PC-9 (cell line): Measurements from ENCODE around the gene CDH10. TPM values are rescaled to one million over a fixed set of nuclear protein-coding genes. Genes with fewer than 3 reads are reported as not detected.

Experiments used
- BruUV-seq: library from RNA; stranded (reverse); fragments of 400-500 nt; replicated peaks from 2 replicates; lab custom pipeline; 2021; lab: Mats Ljungman, UMichigan
- CTCF ChIA-PET: fragments of 300-600 bp; sonication (Branson Sonifier 250); formaldehyde crosslinking; loops from one replicate; lab custom pipeline; 2022; ENCODE audit warnings: antibody characterized with exemption; lab: Charles Lee
- POLR2A ChIA-PET: fragments of 300-600 bp; sonication (Branson Sonifier 250); formaldehyde crosslinking; loops from one replicate; lab custom pipeline; 2022; ENCODE audit warnings: antibody characterized with exemption; ENCODE audit not compliant: unreplicated experiment; lab: Charles Lee
- DNase-seq, 2 experiments: peaks; one replicate each; pipeline versions ENCODE4 v3.0.0 to v3.0.0-alpha.2; 2015 to 2022; ENCODE audit warnings: mixed read lengths in 1 of 2
- H2AFZ ChIP-seq: fragments of 200-600 bp; sonication (generic); 2 replicates; pipeline ENCODE4 v1.8.1; 2017; ENCODE audit warnings: antibody characterized with exemption
- H3F3A ChIP-seq: fragments of 200-600 bp; sonication (generic); 2 replicates; pipeline ENCODE4 v1.8.1; 2017; ENCODE audit warnings: antibody characterized with exemption, mild to moderate bottlenecking, low read depth; ENCODE audit not compliant: insufficient read depth
- H3K27ac ChIP-seq: fragments of 200-600 bp; sonication (generic); 2 replicates; pipeline ENCODE4 v1.6.1; 2016; ENCODE audit warnings: mixed run types
- H3K27me3 ChIP-seq: fragments of 200-600 bp; sonication (generic); 2 replicates; pipeline ENCODE4 v1.6.1; 2016; ENCODE audit warnings: low read depth, mixed run types; ENCODE audit not compliant: insufficient read depth
- H3K36me3 ChIP-seq: fragments of 200-600 bp; sonication (generic); 2 replicates; pipeline ENCODE4 v1.6.1; 2016; ENCODE audit warnings: low read depth, mixed run types
- H3K4me1 ChIP-seq: fragments of 200-600 bp; sonication (generic); replicated peaks from 2 replicates; pipeline ENCODE4 v1.6.1; 2016; ENCODE audit warnings: mixed run types; ENCODE audit not compliant: insufficient read depth
- H3K4me2 ChIP-seq: fragments of 200-600 bp; sonication (generic); 2 replicates; pipeline ENCODE4 v1.6.1; 2017; ENCODE audit warnings: mixed run types
- H3K4me3 ChIP-seq: fragments of 200-600 bp; sonication (generic); 2 replicates; pipeline ENCODE4 v1.6.1; 2016; ENCODE audit warnings: mixed run types
- H3K79me2 ChIP-seq: fragments of 200-600 bp; sonication (generic); 2 replicates; pipeline ENCODE4 v1.6.1; 2017; ENCODE audit warnings: low read depth, mixed run types
- H3K9me2 ChIP-seq: fragments of 200-600 bp; sonication (generic); 2 replicates; pipeline ENCODE4 v1.8.1; 2017; ENCODE audit warnings: mild to moderate bottlenecking; ENCODE audit not compliant: insufficient read depth
- H3K9me3 ChIP-seq: fragments of 200-600 bp; sonication (generic); 2 replicates; pipeline ENCODE4 v1.8.1; 2016; ENCODE audit warnings: low read depth; ENCODE audit not compliant: insufficient read depth
- H4K20me1 ChIP-seq: fragments of 200-600 bp; sonication (generic); 2 replicates; pipeline ENCODE4 v1.8.1; 2017; ENCODE audit not compliant: insufficient read depth
- EZH2 ChIP-seq: fragments of 200-600 bp; sonication (generic); IDR thresholded peaks from 2 replicates; pipeline ENCODE4 v1.8.0; 2017; ENCODE audit warnings: antibody characterized with exemption, low read depth
- intact Hi-C: fragments of 100-400 bp; cut with micrococcal nuclease; formaldehyde crosslinking; loops from one replicate; pipeline ENCODE4 v1.10.0; 2022; ENCODE audit not compliant: unreplicated experiment
- total RNA-seq: library from RNA; stranded (reverse); gene quantifications from 2 replicates; pipeline ENCODE4 v1.2.3, GENCODE V29; 2021
- TF ChIP-seq, protein P1 (sequence below): fragments of 200-600 bp; sonication (generic); conservative IDR thresholded peaks from 2 replicates; pipeline ENCODE4 v1.6.1; 2017; ENCODE audit warnings: mixed run types, antibody characterized with exemption, mild to moderate bottlenecking, moderate library complexity

Gene CDH10
- total RNA-seq, 1 experiment from 2014 or later = 0.20 TPM

DNA sequence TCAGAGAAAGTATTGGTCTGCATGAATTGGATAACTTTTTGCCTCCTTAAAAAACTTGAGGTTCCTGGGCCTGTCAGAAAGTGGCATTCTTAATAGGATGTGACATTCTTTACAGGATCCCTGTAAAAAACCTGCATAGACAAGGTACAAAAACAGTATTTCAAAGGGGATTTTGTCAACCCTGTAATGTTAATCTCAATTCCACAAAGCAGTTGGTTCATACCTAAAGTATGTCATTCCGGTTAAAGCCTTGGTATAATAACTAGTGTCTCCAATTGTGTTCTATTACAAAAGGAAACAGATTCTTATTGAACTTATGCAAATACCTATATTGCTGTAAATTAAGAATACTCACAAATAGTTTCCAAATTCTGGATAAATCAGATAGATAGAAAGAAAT lies 169.7 kb downstream of the CDH10 start:
- Histone ChIP-seq H3K4me1 (no peaks in the 10 kb centered on the region), H3K36me3 (no peaks in the 10 kb centered on the region), H3F3A (no peaks in the 10 kb centered on the region), H3K27me3 (no peaks in the 10 kb centered on the region), H2AFZ (no peak overlapping the region), H4K20me1 (no peaks in the 10 kb centered on the region), H3K27ac (no peak overlapping the region), H3K4me3 (no peak overlapping the region), H3K4me2 (no peak overlapping the region), H3K9me3 (no peaks in the 10 kb centered on the region), H3K9me2 (no peaks in the 10 kb centered on the region), H3K79me2 (no peaks in the 10 kb centered on the region)
- intact Hi-C loops = no loop called here
- no peak for DNase-seq
- no TSS peak for BruUV-seq
- TF ChIP-seq, protein P1, sequence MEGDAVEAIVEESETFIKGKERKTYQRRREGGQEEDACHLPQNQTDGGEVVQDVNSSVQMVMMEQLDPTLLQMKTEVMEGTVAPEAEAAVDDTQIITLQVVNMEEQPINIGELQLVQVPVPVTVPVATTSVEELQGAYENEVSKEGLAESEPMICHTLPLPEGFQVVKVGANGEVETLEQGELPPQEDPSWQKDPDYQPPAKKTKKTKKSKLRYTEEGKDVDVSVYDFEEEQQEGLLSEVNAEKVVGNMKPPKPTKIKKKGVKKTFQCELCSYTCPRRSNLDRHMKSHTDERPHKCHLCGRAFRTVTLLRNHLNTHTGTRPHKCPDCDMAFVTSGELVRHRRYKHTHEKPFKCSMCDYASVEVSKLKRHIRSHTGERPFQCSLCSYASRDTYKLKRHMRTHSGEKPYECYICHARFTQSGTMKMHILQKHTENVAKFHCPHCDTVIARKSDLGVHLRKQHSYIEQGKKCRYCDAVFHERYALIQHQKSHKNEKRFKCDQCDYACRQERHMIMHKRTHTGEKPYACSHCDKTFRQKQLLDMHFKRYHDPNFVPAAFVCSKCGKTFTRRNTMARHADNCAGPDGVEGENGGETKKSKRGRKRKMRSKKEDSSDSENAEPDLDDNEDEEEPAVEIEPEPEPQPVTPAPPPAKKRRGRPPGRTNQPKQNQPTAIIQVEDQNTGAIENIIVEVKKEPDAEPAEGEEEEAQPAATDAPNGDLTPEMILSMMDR = no peak
- TF ChIP-seq EZH2 = no peak
- ChIA-PET CTCF (interaction anchor here (0.6 kb wide), 1 partner anchor 662 kb away, joined by 6 read pairs; no protein-coding TSS in a partner anchor), POLR2A (interaction anchor here (0.6 kb wide), 1 partner anchor 102 kb away, joined by 4 read pairs; no protein-coding TSS in a partner anchor)

DNA sequence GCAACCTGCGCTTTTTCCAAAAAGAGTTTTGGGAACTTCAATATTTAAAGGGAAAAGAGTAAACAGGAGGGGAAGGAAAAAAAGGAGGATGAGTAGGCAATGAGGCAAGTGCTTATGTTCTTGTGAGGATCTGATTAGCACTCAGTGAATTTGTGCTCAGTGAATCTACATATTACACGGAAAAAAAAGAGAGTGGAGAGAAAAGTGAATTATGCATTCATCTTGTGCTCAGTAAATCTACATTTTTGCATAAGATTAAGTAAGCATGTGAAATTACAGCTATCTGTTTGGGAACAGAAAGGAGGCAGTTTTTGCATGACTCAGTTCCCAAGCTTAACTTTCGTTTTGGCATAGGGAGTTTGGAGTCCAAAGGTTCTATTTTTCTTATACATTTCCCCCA lies 170.1 kb downstream of the CDH10 start:
- Histone ChIP-seq H3K4me2 (no peak overlapping the region), H3K27ac (no peak overlapping the region), H4K20me1 (no peaks in the 10 kb centered on the region), H3K4me1 (no peaks in the 10 kb centered on the region), H3F3A (no peaks in the 10 kb centered on the region), H3K4me3 (no peak overlapping the region), H3K27me3 (no peaks in the 10 kb centered on the region), H3K79me2 (no peaks in the 10 kb centered on the region), H2AFZ (no peak overlapping the region), H3K9me2 (0 out of 2 replicates have a peak, but pooled peaks cover 2% of the 10 kb centered on the region), H3K9me3 (no peaks in the 10 kb centered on the region), H3K36me3 (no peaks in the 10 kb centered on the region)
- DNase-seq = no peak
- TF ChIP-seq EZH2 = no peak
- TF ChIP-seq, protein P1 = no peak
- intact Hi-C loops = no loop called here
- ChIA-PET CTCF (interaction anchor here (0.6 kb wide), 1 partner anchor 662 kb away, joined by 6 read pairs; no protein-coding TSS in a partner anchor), POLR2A (interaction anchor here (0.6 kb wide), 1 partner anchor 102 kb away, joined by 4 read pairs; no protein-coding TSS in a partner anchor)
- no TSS peak for BruUV-seq

DNA sequence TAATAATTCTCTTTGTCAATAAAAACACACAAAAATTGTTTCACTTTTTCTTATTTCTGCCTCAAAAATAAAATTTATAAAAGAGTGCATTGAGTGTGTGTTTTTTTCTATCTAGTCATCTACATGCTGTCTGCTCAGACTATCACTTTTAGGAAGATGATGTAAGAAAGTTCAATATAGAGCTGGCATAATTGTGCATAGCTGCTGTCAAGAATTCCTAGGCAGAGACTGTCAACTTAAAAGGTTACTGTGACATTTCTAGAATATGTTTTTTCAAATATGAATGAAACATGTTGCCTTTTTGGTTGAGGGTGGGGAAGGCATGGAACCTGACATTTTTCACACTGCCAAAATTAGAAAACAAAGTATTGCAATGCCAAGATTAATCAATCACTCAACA lies 172.3 kb downstream of the CDH10 start:
- CTCF ChIA-PET = no interaction called here
- H3K9me3 ChIP-seq = no peaks in the 10 kb centered on the region
- no peak overlapping the region for H2AFZ ChIP-seq
- no peak overlapping the region for H3K4me3 ChIP-seq
- no peaks in the 10 kb centered on the region for H3K4me1 ChIP-seq
- BruUV-seq = no TSS peak
- no peak for DNase-seq
- POLR2A ChIA-PET = no interaction called here
- H3F3A ChIP-seq = no peaks in the 10 kb centered on the region
- H3K27me3 ChIP-seq = no peaks in the 10 kb centered on the region
- intact Hi-C loops = no loop called here
- 0 out of 2 replicates have a peak, but pooled peaks cover 6% of the 10 kb centered on the region for H3K9me2 ChIP-seq
- H3K4me2 ChIP-seq = no peak overlapping the region
- TF ChIP-seq, protein P1 = no peak
- no peak for TF ChIP-seq EZH2
- H3K79me2 ChIP-seq = no peaks in the 10 kb centered on the region
- no peaks in the 10 kb centered on the region for H4K20me1 ChIP-seq
- no peak overlapping the region for H3K27ac ChIP-seq
- H3K36me3 ChIP-seq = no peaks in the 10 kb centered on the region
